ENCODE results near the gene BGN.
A peak's percentile ranks its signal among the peaks of the same experiment; 100 is the strongest.

The BGN gene

GRCh38 chrX:153494541-153495361, at the start of gene BGN:
BGN (plus strand) TSS chrX:153494980; CDS start chrX:153504632, 9,652 bp downstream.
- peak; percentile 72 for DNase-seq

GRCh38 chrX:153445106-153445855, 49.5 kb upstream of the BGN start:
- DNase-seq: no peak

- DNase-seq: no peak
These were observed 48.7 kb upstream of the BGN start, which contains the start of gene TREX2 for GRCh38 chrX:153445856-153446635. TREX2 (minus strand) TSS chrX:153446056; CDS start chrX:153445430, 626 bp downstream.

- DNase-seq: no peak
These were observed 48.2 kb upstream of the BGN start for GRCh38 chrX:153446636-153446936.

GRCh38 chrX:153446950-153447580, 47.7 kb upstream of the BGN start:
- no peak for DNase-seq

- no peak for DNase-seq
These were observed 47.2 kb upstream of the BGN start for GRCh38 chrX:153447581-153447960.

- no peak for DNase-seq
These were observed 46.0 kb upstream of the BGN start for GRCh38 chrX:153448556-153449367.

GRCh38 chrX:153449368-153450113, 45.2 kb upstream of the BGN start:
- DNase-seq: no peak

- no peak for DNase-seq
These were observed 44.4 kb upstream of the BGN start for GRCh38 chrX:153450114-153450948.

GRCh38 chrX:153450949-153451277, 43.9 kb upstream of the BGN start:
- no peak for DNase-seq

GRCh38 chrX:153454901-153455550, 39.8 kb upstream of the BGN start:
- DNase-seq: no peak

GRCh38 chrX:153455571-153455970, 39.2 kb upstream of the BGN start:
- DNase-seq: no peak

- no peak for DNase-seq
These were observed 38.6 kb upstream of the BGN start for GRCh38 chrX:153456161-153456560.

- DNase-seq: no peak
These were observed 38.1 kb upstream of the BGN start for GRCh38 chrX:153456704-153457103.

GRCh38 chrX:153457136-153457825, 37.5 kb upstream of the BGN start:
- DNase-seq: no peak

- no peak for DNase-seq
These were observed 36.8 kb upstream of the BGN start for GRCh38 chrX:153457827-153458466.

- DNase-seq: no peak
These were observed 36.3 kb upstream of the BGN start for GRCh38 chrX:153458476-153458875.

- DNase-seq: peak; percentile 13
These were observed 34.8 kb upstream of the BGN start for GRCh38 chrX:153459986-153460385.

GRCh38 chrX:153460826-153461225, 34.0 kb upstream of the BGN start:
- DNase-seq: peak; percentile 69

All from eye (tissue), 1 donor.